SK-N-SH (cell line): ENCODE results near the gene WIPF3.

ENCODE experiments used
- FOXM1 ChIP-seq: IDR thresholded peaks from 2 replicates; pipeline ENCODE4 v1.4.0; 2012; ENCODE audit warnings: low read depth, mild to moderate bottlenecking
- RAD21 ChIP-seq: IDR thresholded peaks from 2 replicates; pipeline ENCODE4 v1.6.1; 2012; ENCODE audit warnings: mild to moderate bottlenecking, low read length
- RFX5 ChIP-seq: IDR thresholded peaks from 2 replicates; pipeline ENCODE4 v1.6.1; 2012; ENCODE audit warnings: mild to moderate bottlenecking, improper control_type of control experiment, low read length
- TF ChIP-seq, protein P1 (sequence below): fragments of 200-600 bp; sonication (generic); IDR thresholded peaks from 2 replicates; pipeline ENCODE4 v1.6.1; 2017; ENCODE audit warnings: antibody characterized with exemption, mild to moderate bottlenecking, moderate library complexity

DNA sequence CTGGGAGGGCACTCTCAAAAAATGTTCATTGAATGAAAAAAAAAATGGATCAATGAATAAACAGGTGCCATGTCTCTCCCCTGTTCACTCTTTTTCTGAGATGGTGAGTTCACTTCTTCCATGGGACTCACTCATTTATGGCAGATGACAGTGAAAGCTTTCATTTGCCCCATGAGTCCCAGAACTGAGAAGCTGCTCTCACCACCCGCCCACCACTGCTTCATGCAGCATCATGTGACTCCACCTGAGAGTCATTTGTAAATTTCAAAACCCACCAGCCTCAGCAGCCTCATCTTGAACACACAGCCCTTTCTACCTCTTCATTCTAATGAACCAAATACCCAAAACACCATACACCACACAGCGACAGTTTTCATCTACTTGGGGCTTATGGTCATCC is 118.4 kb downstream of the WIPF3 start:
- TF ChIP-seq, protein P1, sequence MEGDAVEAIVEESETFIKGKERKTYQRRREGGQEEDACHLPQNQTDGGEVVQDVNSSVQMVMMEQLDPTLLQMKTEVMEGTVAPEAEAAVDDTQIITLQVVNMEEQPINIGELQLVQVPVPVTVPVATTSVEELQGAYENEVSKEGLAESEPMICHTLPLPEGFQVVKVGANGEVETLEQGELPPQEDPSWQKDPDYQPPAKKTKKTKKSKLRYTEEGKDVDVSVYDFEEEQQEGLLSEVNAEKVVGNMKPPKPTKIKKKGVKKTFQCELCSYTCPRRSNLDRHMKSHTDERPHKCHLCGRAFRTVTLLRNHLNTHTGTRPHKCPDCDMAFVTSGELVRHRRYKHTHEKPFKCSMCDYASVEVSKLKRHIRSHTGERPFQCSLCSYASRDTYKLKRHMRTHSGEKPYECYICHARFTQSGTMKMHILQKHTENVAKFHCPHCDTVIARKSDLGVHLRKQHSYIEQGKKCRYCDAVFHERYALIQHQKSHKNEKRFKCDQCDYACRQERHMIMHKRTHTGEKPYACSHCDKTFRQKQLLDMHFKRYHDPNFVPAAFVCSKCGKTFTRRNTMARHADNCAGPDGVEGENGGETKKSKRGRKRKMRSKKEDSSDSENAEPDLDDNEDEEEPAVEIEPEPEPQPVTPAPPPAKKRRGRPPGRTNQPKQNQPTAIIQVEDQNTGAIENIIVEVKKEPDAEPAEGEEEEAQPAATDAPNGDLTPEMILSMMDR = no peak
- no peak for TF ChIP-seq RAD21
- TF ChIP-seq FOXM1 = no peak
- TF ChIP-seq RFX5 = no peak
